Stimulated activated effector memory CD8-positive, alpha-beta T cell treated with anti-CD3 and anti-CD28 coated beads, Interleukin-12 subunit alpha, Interleukin-12 subunit beta, amount 100 ng/mL, for 72 hours (primary cell): ENCODE measurements around the gene ZMPSTE24.

ENCODE experiments used
- ATAC-seq: fragments of 150-1000 bp; cut with Tn5 transposase; 2 replicates; pipeline ENCODE4 v1.10.0; 2021
- DNase-seq, 2 donors: peaks; one replicate each; pipeline ENCODE4 v3.0.0; 2021 to 2022; ENCODE audit warnings: low spot score in 2 of 2
- H3K27ac Mint-ChIP-seq: one replicate; pipeline ENCODE4 v1.8.0; 2022; ENCODE audit warnings: mild to moderate bottlenecking, mixed read lengths
- H3K36me3 Mint-ChIP-seq: one replicate; pipeline ENCODE4 v1.8.0; 2022; ENCODE audit warnings: mild to moderate bottlenecking, mixed read lengths
- H3K4me1 Mint-ChIP-seq: one replicate; pipeline ENCODE4 v1.8.0; 2022; ENCODE audit warnings: mixed read lengths
- H3K4me3 Mint-ChIP-seq: one replicate; pipeline ENCODE4 v1.8.0; 2022; ENCODE audit warnings: mild to moderate bottlenecking, mixed read lengths
- H3K9me3 Mint-ChIP-seq: one replicate; pipeline ENCODE4 v1.8.0; 2022; ENCODE audit warnings: mixed read lengths

ZMPSTE24 gene

DNA sequence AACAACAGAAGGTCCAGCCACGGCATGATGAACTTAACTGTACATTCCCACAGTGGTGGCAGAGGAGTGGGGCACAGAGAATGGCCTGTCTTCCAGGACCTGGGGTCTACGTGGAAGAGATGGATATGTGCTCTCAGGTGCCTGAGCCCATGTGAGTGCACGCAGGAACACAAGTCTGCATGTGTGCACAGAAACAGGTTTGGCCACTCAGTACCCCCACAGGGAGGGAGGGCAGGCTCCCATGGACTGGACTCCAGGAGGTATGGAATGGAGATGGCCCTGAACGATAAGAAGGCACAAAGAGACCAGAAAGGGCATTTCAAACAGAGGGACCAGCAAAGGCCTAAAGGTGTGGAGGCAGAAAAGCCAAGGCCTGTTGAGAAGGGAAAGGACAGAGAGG lies 48.3 kb downstream of the ZMPSTE24 start:
- no peak for DNase-seq
- Mint-ChIP-seq H3K9me3 (no peaks in the 10 kb centered on the region), H3K4me3 (no peak overlapping the region), H3K27ac (no peak overlapping the region), H3K36me3 (no peaks in the 10 kb centered on the region), H3K4me1 (no peaks in the 10 kb centered on the region)
- no peak for ATAC-seq

DNA sequence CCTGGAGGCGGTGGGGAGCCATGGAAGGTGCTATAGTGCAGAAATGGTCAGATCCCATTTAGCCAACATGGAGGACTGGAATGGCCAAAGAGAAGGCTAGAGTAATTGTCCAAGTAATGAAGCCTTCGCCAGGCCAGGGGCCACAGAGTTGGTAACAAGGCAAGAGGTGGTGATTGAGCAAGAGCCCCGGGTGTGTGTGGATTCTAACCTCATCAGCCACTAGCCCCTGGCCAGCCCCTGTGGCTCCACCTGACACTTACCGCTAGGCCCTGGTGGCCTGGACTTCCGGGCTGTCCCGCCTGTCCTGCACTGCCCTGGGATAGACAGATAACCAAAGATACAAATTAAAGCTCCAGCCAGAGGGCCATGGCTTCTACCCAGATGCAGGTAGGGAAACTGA lies 49.1 kb downstream of the ZMPSTE24 start:
- ATAC-seq, result no peak
- H3K4me1 Mint-ChIP-seq, result no peaks in the 10 kb centered on the region
- H3K4me3 Mint-ChIP-seq, result no peak overlapping the region
- H3K27ac Mint-ChIP-seq, result no peak overlapping the region
- H3K9me3 Mint-ChIP-seq, result no peaks in the 10 kb centered on the region
- no peak for DNase-seq
- H3K36me3 Mint-ChIP-seq, result no peaks in the 10 kb centered on the region

DNA sequence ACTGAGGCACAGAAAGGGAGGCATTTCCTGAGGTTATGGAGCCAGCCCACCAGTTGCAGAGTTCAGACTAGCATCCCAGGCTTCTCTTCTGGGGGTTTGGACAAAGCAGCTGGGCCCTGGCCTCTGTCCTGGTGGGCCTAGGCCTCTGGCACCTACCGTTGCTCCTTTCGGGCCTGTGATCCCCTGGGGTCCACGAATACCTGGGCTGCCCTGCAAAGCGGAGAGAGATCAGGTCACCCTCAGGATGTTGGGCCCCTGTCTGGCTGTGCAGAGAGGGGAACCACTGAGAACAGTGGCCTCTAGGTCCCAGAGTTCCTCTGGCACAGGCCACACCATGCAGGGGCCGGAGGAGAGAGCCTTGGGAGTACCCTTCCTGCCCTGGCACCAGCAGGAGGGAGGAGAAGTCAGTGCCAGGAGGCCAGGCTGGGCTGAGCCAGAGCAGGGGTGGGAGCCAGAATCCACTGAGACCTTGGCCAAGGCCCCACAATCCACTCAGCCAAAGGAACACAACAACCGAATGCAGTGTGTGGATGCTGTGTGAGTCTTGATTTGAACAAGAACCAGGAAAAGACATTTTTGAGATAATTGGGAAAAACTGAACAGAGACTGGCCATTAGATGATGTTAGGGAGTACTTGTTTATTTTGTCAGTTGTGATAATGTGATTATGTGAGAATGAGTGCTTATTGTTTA lies 50.1 kb downstream of the ZMPSTE24 start:
- Mint-ChIP-seq H3K27ac (no peak overlapping the region), H3K4me3 (no peak overlapping the region), H3K36me3 (no peaks in the 10 kb centered on the region), H3K4me1 (peaks cover 5% of the 10 kb centered on the region), H3K9me3 (no peaks in the 10 kb centered on the region)
- ATAC-seq (no peak), DNase-seq (no peak)

DNA sequence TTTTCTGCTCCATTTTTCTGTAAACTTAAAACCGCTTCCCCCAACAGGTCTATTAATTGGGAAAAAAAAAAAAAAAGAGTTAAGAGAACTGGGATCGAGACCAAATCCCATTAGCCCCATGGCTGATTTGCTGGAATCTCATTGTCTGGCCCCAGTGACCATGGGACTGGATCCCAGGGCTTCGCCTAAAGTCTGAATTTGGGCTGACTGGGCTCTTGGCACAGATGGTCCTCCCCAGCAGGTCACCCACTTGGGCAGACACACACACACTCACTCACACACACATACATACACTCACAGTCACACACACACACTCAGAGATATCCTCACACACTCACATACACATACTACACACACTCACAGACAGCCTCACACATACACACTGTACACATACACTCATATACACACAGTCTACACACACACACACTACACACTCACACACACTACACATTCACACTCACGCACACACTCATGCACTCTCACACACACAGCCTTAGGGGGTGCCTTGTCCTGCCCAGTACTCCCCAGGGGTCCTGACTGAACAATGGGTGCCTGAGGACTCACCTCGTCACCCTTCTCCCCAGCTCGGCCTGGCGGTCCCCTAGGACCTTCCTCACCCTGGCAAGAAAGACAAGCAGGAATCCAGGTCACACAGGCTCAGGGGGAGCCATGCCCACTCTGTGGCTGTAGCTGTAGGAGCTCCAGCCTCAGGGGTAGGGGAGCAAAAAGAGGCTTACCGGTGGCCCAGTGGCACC lies 51.5 kb downstream of the ZMPSTE24 start:
- H3K27ac Mint-ChIP-seq, result no peak overlapping the region
- H3K4me1 Mint-ChIP-seq, result peaks cover 10% of the 10 kb centered on the region
- no peak overlapping the region for H3K4me3 Mint-ChIP-seq
- no peaks in the 10 kb centered on the region for H3K36me3 Mint-ChIP-seq
- H3K9me3 Mint-ChIP-seq, result no peaks in the 10 kb centered on the region
- DNase-seq (no peak), ATAC-seq (no peak)

DNA sequence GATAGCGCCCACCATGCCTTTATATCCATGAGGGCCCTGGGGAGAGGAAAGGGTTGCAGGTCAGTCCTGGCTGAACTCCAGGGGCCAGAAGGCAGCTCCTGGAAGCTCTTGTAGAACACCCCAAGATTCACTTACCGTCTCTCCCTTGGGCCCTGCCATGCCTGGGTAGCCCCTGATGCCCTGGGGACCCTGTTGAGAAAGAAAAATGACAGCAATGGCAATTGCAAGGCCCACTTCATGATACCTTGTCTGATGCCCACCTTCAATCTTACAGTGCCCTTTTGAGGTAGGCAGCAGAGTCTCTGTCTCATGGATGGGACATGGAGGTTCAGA lies 52.1 kb downstream of the ZMPSTE24 start:
- ATAC-seq (no peak), DNase-seq (no peak)
- no peaks in the 10 kb centered on the region for H3K36me3 Mint-ChIP-seq
- peaks cover 15% of the 10 kb centered on the region for H3K4me1 Mint-ChIP-seq
- no peak overlapping the region for H3K4me3 Mint-ChIP-seq
- no peaks in the 10 kb centered on the region for H3K9me3 Mint-ChIP-seq
- no peak overlapping the region for H3K27ac Mint-ChIP-seq

DNA sequence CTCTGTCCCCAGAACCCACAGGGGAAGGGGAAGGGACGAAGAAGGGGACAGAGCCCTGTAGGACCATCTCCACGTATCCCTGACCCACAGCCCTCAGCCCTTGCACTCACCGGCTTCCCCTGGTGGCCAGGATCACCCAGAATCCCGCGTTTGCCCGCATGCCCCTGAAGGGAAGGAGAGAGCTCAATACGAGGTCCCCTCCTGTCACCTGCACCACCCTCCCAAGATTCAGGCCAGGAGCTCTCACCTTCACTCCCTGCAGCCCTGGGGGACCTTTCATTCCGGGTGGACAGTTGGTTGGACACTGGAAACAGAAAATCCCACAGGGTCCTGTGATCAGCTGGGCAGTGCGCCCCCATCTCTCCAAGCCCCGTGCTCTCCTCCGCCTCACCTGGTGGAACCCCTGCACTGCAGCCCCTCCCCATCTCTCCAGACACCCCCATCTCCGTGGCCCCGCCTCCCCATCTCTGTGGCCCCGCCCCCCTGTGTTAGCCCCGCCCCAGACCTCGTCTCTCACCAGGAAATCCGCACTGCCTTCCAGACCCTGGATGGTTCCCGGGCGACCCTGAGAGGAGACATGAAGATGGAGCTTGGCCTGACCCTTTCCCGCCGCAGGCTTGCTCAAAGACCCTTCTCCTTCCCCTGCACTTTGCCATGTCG lies 53.1 kb downstream of the ZMPSTE24 start:
- Mint-ChIP-seq H3K4me1 (peaks cover 21% of the 10 kb centered on the region), H3K36me3 (no peaks in the 10 kb centered on the region), H3K9me3 (no peaks in the 10 kb centered on the region), H3K4me3 (no peak overlapping the region), H3K27ac (peak overlapping the region; percentile 85)
- DNase-seq (no peak), ATAC-seq (no peak)

DNA sequence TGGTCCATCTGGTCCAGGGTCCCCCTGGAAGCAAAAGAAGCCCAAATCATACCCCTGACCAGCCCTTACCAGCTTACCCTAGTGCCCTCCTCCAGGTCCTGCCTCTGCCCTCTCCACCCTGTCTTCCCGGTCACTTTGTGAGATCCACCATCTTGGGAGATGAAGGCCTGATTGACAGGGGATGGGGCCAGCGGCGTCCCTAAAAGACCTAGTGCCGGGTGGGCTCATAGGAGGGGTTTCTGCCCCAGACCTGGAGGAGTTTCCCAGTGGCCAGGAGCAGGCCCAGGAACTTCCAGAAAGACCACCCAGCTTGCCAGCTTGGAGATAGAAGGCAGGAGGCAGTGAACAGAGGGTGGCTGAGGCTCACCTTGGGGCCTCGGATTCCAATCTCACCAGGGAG lies 53.7 kb downstream of the ZMPSTE24 start:
- ATAC-seq (no peak), DNase-seq (no peak)
- H3K4me1 Mint-ChIP-seq, result peaks cover 22% of the 10 kb centered on the region
- H3K36me3 Mint-ChIP-seq, result no peaks in the 10 kb centered on the region
- peak overlapping the region; percentile 38 for H3K4me3 Mint-ChIP-seq
- H3K27ac Mint-ChIP-seq, result peak overlapping the region; percentile 85
- H3K9me3 Mint-ChIP-seq, result no peaks in the 10 kb centered on the region

DNA sequence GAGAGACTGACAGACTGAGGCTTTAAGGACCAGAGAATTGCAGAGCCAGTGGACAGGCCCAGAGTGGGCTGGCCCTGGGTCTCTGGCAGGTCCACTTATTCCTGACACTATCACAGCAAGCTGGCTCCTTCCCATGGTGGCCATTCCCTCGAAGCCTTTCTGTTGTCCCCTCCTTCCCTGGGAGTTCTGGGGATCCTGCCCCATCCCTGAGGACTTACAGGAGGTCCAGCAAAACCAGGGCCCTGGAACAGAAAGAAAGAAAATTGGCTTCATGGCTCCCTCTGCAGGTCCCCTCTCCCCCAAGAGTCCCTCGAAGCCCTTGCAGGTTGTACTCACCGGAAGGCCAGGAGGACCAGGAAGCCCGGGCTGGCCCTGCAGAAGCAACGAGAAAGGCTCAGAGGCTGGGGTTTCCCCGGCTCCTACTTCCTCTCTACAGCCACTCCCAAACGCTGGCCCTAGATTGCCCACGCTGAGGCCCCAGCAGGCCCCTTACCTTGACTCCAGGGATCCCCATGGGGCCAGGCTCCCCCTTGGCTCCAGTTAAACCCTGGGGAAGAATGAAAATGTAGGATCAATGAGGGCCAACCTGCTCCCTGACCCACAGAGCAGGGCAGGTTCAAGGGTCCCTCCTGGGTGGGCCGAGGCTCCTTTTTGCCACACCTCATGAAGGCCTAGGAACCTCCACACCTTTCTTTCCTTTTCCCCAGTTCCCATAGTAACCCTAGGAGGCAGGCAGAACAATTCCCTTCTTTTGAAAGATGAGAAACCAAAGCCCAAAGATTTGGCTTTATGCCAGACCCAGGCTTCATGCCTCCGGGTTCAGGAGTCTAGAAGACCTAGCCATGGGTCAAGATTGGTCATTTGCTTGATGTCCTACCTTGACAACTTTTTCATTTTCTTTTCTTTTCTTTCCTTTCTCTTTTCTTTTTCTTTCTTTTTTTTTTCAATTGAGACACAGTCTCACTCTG lies 54.5 kb downstream of the ZMPSTE24 start:
- H3K27ac Mint-ChIP-seq, result peak overlapping the region; percentile 85
- DNase-seq (peak in 1 of 2 donors; percentile 51), ATAC-seq (no peak)
- H3K4me3 Mint-ChIP-seq, result peak overlapping the region; percentile 38
- H3K36me3 Mint-ChIP-seq, result no peaks in the 10 kb centered on the region
- H3K4me1 Mint-ChIP-seq, result peaks cover 26% of the 10 kb centered on the region
- no peaks in the 10 kb centered on the region for H3K9me3 Mint-ChIP-seq

DNA sequence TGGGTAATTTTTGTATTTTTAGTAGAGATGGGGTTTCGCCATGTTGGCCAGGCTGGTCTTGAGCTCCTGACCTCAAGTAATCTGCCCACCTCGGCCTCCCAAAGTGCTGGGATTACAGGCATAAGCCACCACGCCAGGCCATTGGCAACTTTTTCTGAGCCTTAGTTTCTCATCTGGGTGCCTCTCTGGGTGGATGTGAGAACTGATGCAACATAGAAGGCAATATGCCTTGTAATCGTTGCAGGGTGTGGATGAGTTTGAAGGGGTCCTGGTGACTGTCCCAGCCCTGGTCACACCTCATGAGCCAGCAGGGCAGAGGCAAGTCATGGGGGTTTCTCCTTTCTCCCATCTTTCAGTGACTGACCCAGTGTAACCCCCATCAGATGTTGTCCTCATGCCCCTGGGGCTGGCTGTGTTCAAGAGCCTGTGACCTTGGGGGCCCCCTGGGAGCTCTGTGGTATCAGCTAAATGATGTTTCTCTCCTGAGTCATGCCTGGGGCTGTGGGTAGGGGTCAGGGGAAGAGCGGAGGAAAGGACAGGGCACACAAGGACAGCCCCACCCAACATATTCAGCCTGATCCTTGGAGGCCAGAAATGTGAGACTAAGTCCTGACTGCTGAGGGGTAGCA lies 55.4 kb downstream of the ZMPSTE24 start:
- Mint-ChIP-seq H3K4me3 (peak overlapping the region; percentile 38), H3K36me3 (no peaks in the 10 kb centered on the region), H3K4me1 (peaks cover 32% of the 10 kb centered on the region), H3K9me3 (no peaks in the 10 kb centered on the region), H3K27ac (peak overlapping the region; percentile 85)
- DNase-seq, result no peak
- no peak for ATAC-seq

DNA sequence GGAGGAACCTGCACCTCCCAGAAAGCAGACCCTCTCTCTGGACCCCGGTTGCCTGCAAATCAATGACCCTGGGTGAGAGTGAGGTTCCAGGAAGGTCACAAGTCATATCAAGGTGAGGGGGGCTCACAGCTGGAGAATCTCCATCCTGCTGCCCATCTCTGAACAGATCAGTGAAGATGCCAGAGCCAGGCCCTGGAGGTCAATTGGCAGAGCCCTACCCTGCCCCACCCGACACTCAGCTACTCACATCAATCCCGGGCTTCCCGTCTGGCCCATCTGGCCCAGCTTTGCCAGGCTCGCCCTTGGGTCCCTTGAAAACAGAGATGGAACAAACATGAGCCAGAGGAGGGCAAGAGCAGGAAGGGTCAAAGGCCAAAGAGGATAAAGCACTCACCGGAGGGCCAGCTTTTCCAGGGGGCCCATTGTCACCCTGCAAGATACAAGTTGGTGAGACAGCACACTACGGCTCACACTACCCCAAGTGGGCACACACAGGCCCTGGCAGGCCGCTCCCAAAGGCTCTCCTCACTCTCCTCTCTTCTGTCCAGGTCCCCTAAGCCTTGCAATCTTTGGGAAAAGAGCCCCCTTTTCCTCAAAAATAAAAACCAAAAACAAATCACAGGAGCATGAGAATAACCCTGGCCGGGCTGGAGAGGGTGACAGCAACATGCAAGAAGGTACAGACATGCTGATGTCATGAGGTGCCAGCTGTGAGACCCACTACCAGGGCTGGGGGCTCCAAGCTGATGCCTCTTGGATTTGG lies 56.1 kb downstream of the ZMPSTE24 start:
- DNase-seq, result no peak
- Mint-ChIP-seq H3K27ac (no peak overlapping the region), H3K4me3 (peak overlapping the region; percentile 85), H3K36me3 (no peaks in the 10 kb centered on the region), H3K9me3 (no peaks in the 10 kb centered on the region), H3K4me1 (peaks cover 38% of the 10 kb centered on the region)
- no peak for ATAC-seq

DNA sequence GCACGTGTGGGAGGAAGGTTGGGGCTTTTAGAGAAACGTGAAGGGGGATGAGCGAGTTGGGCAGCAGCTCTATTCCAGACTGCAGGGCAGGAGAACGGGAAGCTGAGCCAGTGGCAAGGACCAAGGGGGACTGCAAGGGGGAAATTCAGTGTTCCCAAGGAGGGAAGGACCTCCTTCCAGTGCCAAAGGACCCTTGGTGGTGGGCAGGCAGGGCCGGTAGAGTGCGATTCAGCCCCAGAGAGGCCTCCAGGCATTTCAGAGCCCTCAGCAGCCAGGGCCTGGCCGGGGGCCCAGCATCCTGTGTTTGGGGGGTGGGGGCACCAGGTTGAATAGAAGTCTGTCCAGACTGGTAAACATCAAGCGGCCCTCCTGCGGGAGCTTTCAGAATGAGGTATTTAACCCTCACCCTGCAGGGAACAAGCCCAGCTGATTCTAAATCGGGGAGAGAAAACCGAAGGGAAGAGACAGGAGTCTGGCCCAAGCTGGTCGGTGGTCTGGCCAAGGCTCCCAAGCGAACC lies 56.7 kb downstream of the ZMPSTE24 start:
- no peak overlapping the region for H3K27ac Mint-ChIP-seq
- H3K36me3 Mint-ChIP-seq, result no peaks in the 10 kb centered on the region
- H3K4me1 Mint-ChIP-seq, result peaks cover 38% of the 10 kb centered on the region
- no peaks in the 10 kb centered on the region for H3K9me3 Mint-ChIP-seq
- H3K4me3 Mint-ChIP-seq, result peak overlapping the region; percentile 85
- DNase-seq, result no peak
- no peak for ATAC-seq

DNA sequence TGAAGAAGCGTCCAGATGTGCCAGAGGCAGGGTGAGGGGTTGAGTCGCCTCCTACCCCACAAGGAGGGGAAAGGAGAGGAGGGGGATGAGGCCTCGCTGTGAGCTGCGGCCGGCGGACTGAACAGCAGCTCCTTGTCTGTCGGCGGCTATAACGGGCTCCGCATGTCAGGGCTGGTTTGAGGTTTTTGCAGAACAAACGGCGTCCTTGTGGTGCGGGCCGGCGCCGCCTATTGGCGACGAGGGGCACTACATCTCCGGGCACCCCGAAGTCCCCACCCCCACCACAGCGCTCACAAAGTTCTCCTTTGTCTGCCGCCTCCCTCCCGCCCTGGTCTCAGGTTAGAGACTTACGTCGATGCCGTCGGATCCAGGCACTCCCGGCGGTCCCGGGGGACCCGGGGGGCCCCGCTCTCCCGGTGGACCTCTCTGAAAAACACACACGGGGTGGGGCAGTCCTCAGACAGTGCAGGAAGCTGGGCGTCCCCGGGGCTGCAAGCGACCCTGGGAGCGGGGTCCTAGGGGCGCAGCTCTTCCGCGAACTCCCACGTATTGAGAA lies 57.3 kb downstream of the ZMPSTE24 start:
- peak overlapping the region; percentile 85 for H3K4me3 Mint-ChIP-seq
- DNase-seq (peak; percentile 83 to 91), ATAC-seq (peak; percentile 78)
- peaks cover 38% of the 10 kb centered on the region for H3K4me1 Mint-ChIP-seq
- no peaks in the 10 kb centered on the region for H3K9me3 Mint-ChIP-seq
- H3K36me3 Mint-ChIP-seq, result no peaks in the 10 kb centered on the region
- H3K27ac Mint-ChIP-seq, result peak overlapping the region; percentile 84

DNA sequence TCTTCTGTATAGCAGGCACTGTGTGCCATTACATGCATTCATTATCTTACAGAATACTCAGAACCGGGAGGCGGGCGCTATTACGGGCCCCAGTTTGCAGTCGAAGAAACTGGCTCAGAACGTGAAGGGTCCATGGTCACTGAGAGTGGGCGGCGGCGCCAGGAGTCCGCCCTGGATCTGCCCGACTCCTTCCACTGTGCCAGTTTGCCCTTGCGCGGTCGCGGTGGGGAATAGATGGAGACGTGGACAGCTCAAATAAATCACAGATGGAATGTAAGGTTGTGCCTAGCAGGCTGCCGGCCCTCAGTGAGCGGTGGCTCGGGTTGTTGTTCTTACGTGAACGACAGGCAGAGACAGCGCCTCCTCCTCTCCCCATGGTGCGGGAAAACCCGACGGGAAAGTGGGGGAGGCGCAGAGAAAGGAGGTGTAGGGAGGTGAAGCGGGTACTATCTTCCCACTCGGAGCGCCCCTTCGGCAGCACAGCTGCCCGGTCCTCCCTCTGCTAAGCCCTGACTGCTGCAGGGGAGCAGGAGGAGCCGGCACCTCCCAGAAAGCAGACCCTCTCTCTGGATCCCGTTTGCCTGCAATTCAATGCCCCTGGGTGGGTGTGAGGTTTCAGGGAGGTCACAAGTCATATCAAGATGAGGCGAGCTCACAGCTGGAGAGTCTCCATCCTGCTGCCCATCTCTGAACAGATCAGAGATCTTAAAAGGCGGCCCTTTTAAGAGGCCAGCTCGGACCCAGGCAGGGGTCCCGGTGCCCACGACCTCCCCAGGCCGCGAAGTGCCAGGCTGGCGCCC lies 58.0 kb downstream of the ZMPSTE24 start:
- Mint-ChIP-seq H3K9me3 (no peaks in the 10 kb centered on the region), H3K4me3 (peak overlapping the region; percentile 85), H3K36me3 (no peaks in the 10 kb centered on the region), H3K4me1 (peaks cover 38% of the 10 kb centered on the region), H3K27ac (peak overlapping the region; percentile 84)
- ATAC-seq (peak; percentile 55), DNase-seq (peak; percentile 23 to 77)
